Diencephalon (tissue), 1 donor: Measurements from ENCODE around the gene PUS3. TPM values are rescaled to one million over a fixed set of nuclear protein-coding genes. Genes with fewer than 3 reads are reported as not detected.

ENCODE experiments used
- total RNA-seq: library from RNA; depleted of rRNA; stranded (reverse); fragments of >200 nt; gene quantifications from one replicate; pipeline ENCODE4 v1.2.3, GENCODE V29; 2014

The PUS3 gene, protein sequence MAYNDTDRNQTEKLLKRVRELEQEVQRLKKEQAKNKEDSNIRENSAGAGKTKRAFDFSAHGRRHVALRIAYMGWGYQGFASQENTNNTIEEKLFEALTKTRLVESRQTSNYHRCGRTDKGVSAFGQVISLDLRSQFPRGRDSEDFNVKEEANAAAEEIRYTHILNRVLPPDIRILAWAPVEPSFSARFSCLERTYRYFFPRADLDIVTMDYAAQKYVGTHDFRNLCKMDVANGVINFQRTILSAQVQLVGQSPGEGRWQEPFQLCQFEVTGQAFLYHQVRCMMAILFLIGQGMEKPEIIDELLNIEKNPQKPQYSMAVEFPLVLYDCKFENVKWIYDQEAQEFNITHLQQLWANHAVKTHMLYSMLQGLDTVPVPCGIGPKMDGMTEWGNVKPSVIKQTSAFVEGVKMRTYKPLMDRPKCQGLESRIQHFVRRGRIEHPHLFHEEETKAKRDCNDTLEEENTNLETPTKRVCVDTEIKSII
- 9.2 TPM for total RNA-seq

DNA sequence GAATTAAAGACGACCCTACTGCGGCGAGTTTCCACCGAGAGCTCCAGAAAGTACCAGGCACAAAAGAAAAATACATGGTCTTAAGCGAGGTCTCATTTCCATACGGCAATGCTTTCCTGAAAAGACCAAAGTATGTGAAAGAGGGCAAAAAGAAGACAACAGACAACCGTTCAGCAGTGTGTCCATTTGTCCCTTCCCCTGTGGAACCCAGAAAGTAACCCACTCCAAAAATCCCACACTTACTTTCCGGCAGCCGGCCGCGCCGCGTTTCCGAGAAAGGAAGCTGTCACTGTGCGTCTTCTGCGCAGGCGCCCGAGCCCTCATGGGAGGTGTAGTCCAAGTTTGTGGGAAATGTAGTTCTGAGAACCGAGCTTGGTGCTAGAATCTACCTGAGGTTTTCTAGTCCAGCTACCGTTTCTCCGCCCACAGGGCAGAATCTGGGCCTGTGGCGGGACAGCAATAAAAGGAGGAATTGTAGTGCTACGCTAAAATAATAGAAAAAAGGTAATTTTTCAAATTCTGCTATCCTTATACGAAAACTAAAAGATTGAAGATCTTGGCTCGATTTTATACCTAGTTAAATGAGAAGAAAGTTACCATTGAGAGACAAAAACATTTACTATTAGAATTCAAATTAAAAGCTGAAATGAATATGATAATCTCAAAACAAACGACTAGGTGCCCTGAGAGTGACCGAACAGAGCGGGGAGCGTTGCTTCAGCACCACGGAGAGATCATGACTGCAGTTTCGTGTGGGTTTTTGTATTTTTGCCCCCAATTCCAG lies at the start of gene PUS3:
TSS of gene PUS3 (minus strand) at position 280 of the 784 bp plus-strand sequence. CDS start 6,922 bp downstream, outside the sequence.

GRCh38 chr11:125945797-125946520 lies 43.0 kb upstream of the PUS3 start, which contains the start of gene VSIG10L2:
VSIG10L2 (plus strand) TSS chr11:125946044; CDS start chr11:125946056, 12 bp downstream.

GRCh38 chr11:125903711-125904659 lies 979 bp upstream of the PUS3 start, which contains the start of gene DDX25:
DDX25 (plus strand) TSS chr11:125904508; CDS start chr11:125904518, 10 bp downstream.

DNA sequence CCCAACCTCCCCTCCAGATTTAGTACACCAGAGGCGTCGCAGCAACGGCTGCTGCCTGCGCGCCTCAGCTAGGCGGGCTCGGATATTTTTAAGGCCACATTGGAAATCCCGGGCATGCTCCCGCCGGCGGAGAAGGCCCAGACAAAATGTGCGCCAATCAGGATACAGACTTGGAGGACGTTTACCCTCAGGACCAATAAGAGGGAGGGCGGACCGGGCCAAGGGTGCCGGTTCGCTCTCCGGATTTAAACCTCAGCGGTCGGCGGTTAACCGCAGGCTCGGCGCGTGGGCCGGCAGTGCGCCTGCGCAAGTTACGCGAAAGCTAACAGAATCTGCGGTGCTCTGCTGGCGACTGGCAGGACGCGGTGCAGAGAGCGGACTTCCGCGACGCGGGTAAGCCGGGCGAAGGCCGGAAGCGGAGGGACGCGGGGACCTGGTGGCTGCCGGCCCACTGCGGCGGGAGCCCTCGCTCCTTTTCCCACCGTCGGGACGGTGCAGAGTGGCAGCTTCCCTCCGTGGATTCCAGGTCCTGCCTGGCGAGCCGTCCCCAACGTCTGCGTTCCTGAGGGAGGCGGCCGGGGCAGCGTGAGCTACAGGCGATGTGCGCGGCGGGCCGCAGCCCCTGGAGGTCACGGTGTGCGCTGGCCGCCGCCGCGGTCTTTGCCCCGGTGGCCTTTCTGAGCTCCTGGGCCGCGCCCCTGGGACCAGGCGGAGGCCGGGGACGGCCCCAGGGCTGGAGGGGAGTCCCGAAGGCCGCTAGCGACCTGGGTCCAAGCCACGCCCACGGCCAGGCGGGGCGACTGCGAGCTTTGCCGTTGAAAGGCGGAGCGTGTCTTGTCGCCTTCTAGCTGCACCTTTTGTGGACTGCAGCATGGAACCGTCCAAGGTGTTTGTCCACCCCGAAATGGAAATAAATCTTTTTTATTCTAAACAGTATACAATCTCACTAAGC lies 15.4 kb downstream of the PUS3 start, which contains the start of gene HYLS1:
TSS of gene HYLS1 (plus strand) at position 296 of the 952 bp plus-strand sequence. CDS start 11,701 bp downstream, outside the sequence.

Other genes with a start within 250 kb of the PUS3 start
- 0.92 TPM for gene ACRV1, start 222.4 kb downstream of the PUS3 start, total RNA-seq
- not detected for gene PATE1, start 156.9 kb downstream of the PUS3 start, total RNA-seq
- 2.1 TPM for gene PATE2, start 124.4 kb downstream of the PUS3 start, total RNA-seq
- gene PATE3, start 115.1 kb downstream of the PUS3 start, total RNA-seq, result not detected
- gene PATE4, start 69.9 kb downstream of the PUS3 start, total RNA-seq, result not detected
- 12.2 TPM for gene HYLS1, start 15.5 kb downstream of the PUS3 start, total RNA-seq
- 24.9 TPM for gene DDX25, start 1.3 kb upstream of the PUS3 start, total RNA-seq
- not detected for gene VSIG10L2, start 42.8 kb upstream of the PUS3 start, total RNA-seq
- 29.1 TPM for gene CDON, start 159.7 kb upstream of the PUS3 start, total RNA-seq